CD4-positive, alpha-beta memory T cell (primary cell): ENCODE results near the gene RSAD1. TPM values are rescaled to one million over a fixed set of nuclear protein-coding genes. Genes with fewer than 3 reads are reported as not detected.
A peak's percentile ranks its signal among the peaks of the same experiment; 100 is the strongest.
"Not testable (repeated sequence)": the region's sequence is repeated elsewhere in the genome, so short reads cannot be mapped to it uniquely, and the experiment has no call there.

ENCODE experiments used
- CTCF ChIA-PET: fragments of 350-600 bp; sonication (Branson Sonifier 250); formaldehyde crosslinking; loops from one replicate; lab custom pipeline; 2021; ENCODE audit warnings: inconsistent platforms; ENCODE audit not compliant: partially characterized antibody; lab: Charles Lee
- POLR2A ChIA-PET: fragments of 350-600 bp; sonication (Branson Sonifier 250); formaldehyde crosslinking; loops from one replicate; lab custom pipeline; 2021; ENCODE audit not compliant: partially characterized antibody; lab: Charles Lee
- DNase-seq, 5 donors: peaks; one replicate each; pipeline versions ENCODE4 v3.0.0 to v3.0.0-alpha.2; 2020 to 2022; ENCODE audit warnings: mixed read lengths in 1 of 5
- H3K27ac ChIP-seq: one replicate; pipeline ENCODE4 v1.7.0; 2013; ENCODE audit warnings: low read depth, low read length
- H3K27me3 ChIP-seq: 2 replicates; pipeline ENCODE4 v1.7.0; 2013; ENCODE audit warnings: mild to moderate bottlenecking, low read length, moderate library complexity; ENCODE audit not compliant: insufficient read depth
- H3K36me3 ChIP-seq: 2 replicates; pipeline ENCODE4 v1.7.0; 2013; ENCODE audit warnings: mild to moderate bottlenecking, low read length, moderate library complexity; ENCODE audit not compliant: insufficient read depth
- H3K4me1 ChIP-seq: 2 replicates; pipeline ENCODE4 v1.7.0; 2013; ENCODE audit warnings: mild to moderate bottlenecking, low read length, moderate library complexity; ENCODE audit not compliant: insufficient read depth
- H3K4me3 ChIP-seq, 2 donors: one replicate each; pipeline ENCODE4 v1.7.0; 2013; ENCODE audit warnings: low read length in 2 of 2, mild to moderate bottlenecking in 1 of 2
- H3K9me3 ChIP-seq, 2 donors: one replicate each; pipeline ENCODE4 v1.7.0; 2013; ENCODE audit warnings: low read length in 2 of 2, control low read depth in 1 of 2; ENCODE audit not compliant: control insufficient read depth in 1 of 2
- H3K27ac Mint-ChIP-seq, 7 donors: one replicate each; pipeline ENCODE4 v1.8.0; 2020 to 2021; ENCODE audit warnings: mixed read lengths in 7 of 7, mild to moderate bottlenecking in 6 of 7, inconsistent platforms in 3 of 7, moderate library complexity in 3 of 7
- H3K27me3 Mint-ChIP-seq, 2 donors: one replicate each; pipeline ENCODE4 v1.8.0; 2020 to 2021; ENCODE audit warnings: mixed read lengths in 2 of 2
- H3K36me3 Mint-ChIP-seq, 2 donors: one replicate each; pipeline ENCODE4 v1.8.0; 2020 to 2021; ENCODE audit warnings: mixed read lengths in 2 of 2, inconsistent platforms in 1 of 2, mild to moderate bottlenecking in 1 of 2
- H3K4me1 Mint-ChIP-seq, 4 donors: one replicate each; pipeline ENCODE4 v1.8.0; 2020 to 2021; ENCODE audit warnings: mixed read lengths in 4 of 4, mild to moderate bottlenecking in 1 of 4
- H3K4me3 Mint-ChIP-seq, 8 donors: one replicate each; pipeline ENCODE4 v1.8.0; 2020 to 2021; ENCODE audit warnings: mixed read lengths in 8 of 8, mild to moderate bottlenecking in 7 of 8, moderate library complexity in 6 of 8, inconsistent platforms in 3 of 8
- H3K9me3 Mint-ChIP-seq, 8 donors: one replicate each; pipeline ENCODE4 v1.8.0; 2020 to 2021; ENCODE audit warnings: mixed read lengths in 8 of 8, mild to moderate bottlenecking in 5 of 8, inconsistent platforms in 3 of 8, moderate library complexity in 1 of 8
- intact Hi-C: fragments of 100-400 bp; cut with micrococcal nuclease; formaldehyde crosslinking; loops from one replicate; pipeline ENCODE4 v1.15.1; 2023
- polyA plus RNA-seq, 2 donors: library from polyadenylated mRNA; unstranded; fragments of 300-500 nt; fragmentation: Illumina TruSeq; gene quantifications; one replicate each; pipeline ENCODE4 v1.2.3, GENCODE V29; 2021
- total RNA-seq, 2 experiments: library from RNA; stranded (reverse); gene quantifications; one replicate each; pipeline ENCODE4 v1.2.3, GENCODE V29; 2021

The RSAD1 gene
- total and polyA plus RNA-seq, 4 experiments from 2014 or later, result 58.3 to 86.0 (median 77.0) TPM

- DNase-seq, result no peak
- Histone ChIP-seq H3K27ac (no peak overlapping the region), H3K36me3 (no peaks in the 10 kb centered on the region), H3K4me1 (peaks cover 3% of the 10 kb centered on the region), H3K9me3 (no peaks in the 10 kb centered on the region), H3K27me3 (peaks cover 17% of the 10 kb centered on the region), H3K4me3 (peak overlapping the region in 1 of 2 donors; percentile 28)
- Mint-ChIP-seq H3K27ac (no peak overlapping the region), H3K4me1 (peaks cover 4 to 23% (median 14%) of the 10 kb centered on the region in 4 donors), H3K27me3 (peaks cover 8 to 16% of the 10 kb centered on the region in 2 donors), H3K36me3 (no peaks in the 10 kb centered on the region), H3K9me3 (no peaks in the 10 kb centered on the region), H3K4me3 (peak overlapping the region in 4 of 8 donors; percentile 15 to 57 (median 33))
- ChIA-PET POLR2A (no interaction called here), CTCF (no interaction called here)
- intact Hi-C loops, result no loop called here
Measured at GRCh38 chr17:50469208-50469605, 9.5 kb upstream of the RSAD1 start.

GRCh38 chr17:50469671-50470305 lies 8.9 kb upstream of the RSAD1 start:
- Histone ChIP-seq H3K27ac (no peak overlapping the region), H3K4me3 (no peak overlapping the region), H3K27me3 (peaks cover 17% of the 10 kb centered on the region), H3K4me1 (peaks cover 3% of the 10 kb centered on the region), H3K36me3 (no peaks in the 10 kb centered on the region), H3K9me3 (no peaks in the 10 kb centered on the region)
- Mint-ChIP-seq H3K36me3 (no peaks in the 10 kb centered on the region), H3K4me3 (peak overlapping the region in 3 of 8 donors; percentile 15 to 57 (median 40)), H3K9me3 (no peaks in the 10 kb centered on the region), H3K4me1 (peaks cover 4 to 23% (median 14%) of the 10 kb centered on the region in 4 donors), H3K27ac (peak overlapping the region in 1 of 7 donors; percentile 86), H3K27me3 (peaks cover 8 to 16% of the 10 kb centered on the region in 2 donors)
- ChIA-PET CTCF (no interaction called here), POLR2A (no interaction called here)
- intact Hi-C loops, result no loop called here
- DNase-seq, result no peak

- Mint-ChIP-seq H3K9me3 (no peaks in the 10 kb centered on the region), H3K4me3 (no peak overlapping the region), H3K4me1 (peaks cover 4 to 23% (median 13%) of the 10 kb centered on the region in 4 donors), H3K27ac (peak overlapping the region in 1 of 7 donors; percentile 64), H3K27me3 (peaks cover 8 to 14% of the 10 kb centered on the region in 2 donors), H3K36me3 (no peaks in the 10 kb centered on the region)
- H3K27ac ChIP-seq, result no peak overlapping the region
- POLR2A ChIA-PET, result no interaction called here
- H3K4me3 ChIP-seq, result no peak overlapping the region
- H3K27me3 ChIP-seq, result peaks cover 17% of the 10 kb centered on the region
- no peaks in the 10 kb centered on the region for H3K36me3 ChIP-seq
- H3K9me3 ChIP-seq, result no peaks in the 10 kb centered on the region
- DNase-seq, result no peak
- H3K4me1 ChIP-seq, result peaks cover 3% of the 10 kb centered on the region
- intact Hi-C loops, result no loop called here
- CTCF ChIA-PET, result no interaction called here
Measured at GRCh38 chr17:50470426-50470825, 8.2 kb upstream of the RSAD1 start.

- CTCF ChIA-PET, result interaction anchor here (1.1 kb wide), 1 partner anchor 110 kb away, joined by 3 read pairs; no protein-coding TSS in a partner anchor
- no peak for DNase-seq
- intact Hi-C loops, result no loop called here
- no peaks in the 10 kb centered on the region for H3K9me3 Mint-ChIP-seq
- no peaks in the 10 kb centered on the region for H3K36me3 Mint-ChIP-seq
- H3K4me3 Mint-ChIP-seq, result peak overlapping the region in 1 of 8 donors; percentile 20
- Histone ChIP-seq H3K27me3 (peaks cover 17% of the 10 kb centered on the region), H3K36me3 (no peaks in the 10 kb centered on the region), H3K4me1 (peaks cover 3% of the 10 kb centered on the region), H3K4me3 (no peak overlapping the region), H3K27ac (no peak overlapping the region), H3K9me3 (no peaks in the 10 kb centered on the region)
- peak overlapping the region in 2 of 7 donors; percentile 37 for H3K27ac Mint-ChIP-seq
- H3K4me1 Mint-ChIP-seq, result peaks cover 4 to 21% (median 9%) of the 10 kb centered on the region in 4 donors
- POLR2A ChIA-PET, result no interaction called here
- H3K27me3 Mint-ChIP-seq, result peaks cover 9 to 10% of the 10 kb centered on the region in 2 donors
Measured at GRCh38 chr17:50471009-50471905, 7.4 kb upstream of the RSAD1 start.

GRCh38 chr17:50472286-50472685 lies 6.4 kb upstream of the RSAD1 start:
- Mint-ChIP-seq H3K9me3 (no peaks in the 10 kb centered on the region), H3K36me3 (no peaks in the 10 kb centered on the region), H3K4me1 (peaks cover 3 to 11% (median 5%) of the 10 kb centered on the region in 4 donors), H3K27ac (no peak overlapping the region), H3K27me3 (peaks cover 12 to 13% of the 10 kb centered on the region in 2 donors), H3K4me3 (no peak overlapping the region)
- Histone ChIP-seq H3K27ac (no peak overlapping the region), H3K36me3 (no peaks in the 10 kb centered on the region), H3K27me3 (peaks cover 17% of the 10 kb centered on the region), H3K4me3 (no peak overlapping the region), H3K9me3 (no peaks in the 10 kb centered on the region), H3K4me1 (peaks cover 3% of the 10 kb centered on the region)
- no peak for DNase-seq
- ChIA-PET POLR2A (no interaction called here), CTCF (interaction anchor here (1.1 kb wide), 1 partner anchor 111 kb away, joined by 3 read pairs; no protein-coding TSS in a partner anchor)
- intact Hi-C loops, result no loop called here

- H3K27ac Mint-ChIP-seq, DNase-seq: not testable (repeated sequence)
Measured at GRCh38 chr17:50472761-50473161, 5.9 kb upstream of the RSAD1 start.

GRCh38 chr17:50473901-50474300 lies 4.8 kb upstream of the RSAD1 start:
- no peaks in the 10 kb centered on the region for H3K9me3 Mint-ChIP-seq
- intact Hi-C loops, result no loop called here
- ChIA-PET CTCF (interaction anchor here (0.8 kb wide), 1 partner anchor 77 kb away, joined by 3 read pairs; the partner anchor contains the start of gene LRRC59), POLR2A (no interaction called here)
- Histone ChIP-seq H3K36me3 (no peaks in the 10 kb centered on the region), H3K4me3 (no peak overlapping the region), H3K9me3 (no peaks in the 10 kb centered on the region), H3K27ac (no peak overlapping the region), H3K4me1 (peaks cover 9% of the 10 kb centered on the region), H3K27me3 (peaks cover 9% of the 10 kb centered on the region)
- no peaks in the 10 kb centered on the region for H3K36me3 Mint-ChIP-seq
- H3K4me3 Mint-ChIP-seq, result no peak overlapping the region
- no peak for DNase-seq
- peaks cover 5 to 12% (median 6%) of the 10 kb centered on the region in 4 donors for H3K4me1 Mint-ChIP-seq
- H3K27ac Mint-ChIP-seq, result peak overlapping the region in 2 of 7 donors; percentile 24 to 51
- H3K27me3 Mint-ChIP-seq, result peaks cover 4 to 7% of the 10 kb centered on the region in 2 donors

More at GRCh38 chr17:50472761-50473161, 5.9 kb upstream of the RSAD1 start:
- H3K9me3 Mint-ChIP-seq, H3K36me3 ChIP-seq, H3K9me3 ChIP-seq, H3K4me3 Mint-ChIP-seq, H3K4me3 ChIP-seq, intact Hi-C loops, POLR2A ChIA-PET, H3K27ac ChIP-seq, H3K36me3 Mint-ChIP-seq, H3K4me1 ChIP-seq: not testable (repeated sequence)
- Mint-ChIP-seq H3K4me1 (peaks cover under 1 to 11% (median 4%) of the 10 kb centered on the region in 4 donors), H3K27me3 (peaks cover 10 to 13% of the 10 kb centered on the region in 2 donors)
- peaks cover 17% of the 10 kb centered on the region for H3K27me3 ChIP-seq
- CTCF ChIA-PET, result interaction anchor here (1.0 kb wide), 1 partner anchor 9 kb away, joined by 3 read pairs; no protein-coding TSS in a partner anchor
